ENCODE data around the gene CDKN2D. TPM values are rescaled to one million over a fixed set of nuclear protein-coding genes. Genes with fewer than 3 reads are reported as not detected.
"Not testable (repeated sequence)": the region's sequence is repeated elsewhere in the genome, so short reads cannot be mapped to it uniquely, and the experiment has no call there.

Gene CDKN2D
- total RNA-seq, 1 experiment from 2014 or later, result 4.4 TPM

- Mint-ChIP-seq H3K27ac (ENCODE audit: unreplicated experiment) (no peak overlapping the region), H3K4me1 (ENCODE audit: low read depth, unreplicated experiment) (no peaks in the 10 kb centered on the region), H3K36me3 (ENCODE audit: insufficient read depth, unreplicated experiment) (no peaks in the 10 kb centered on the region), H3K27me3 (ENCODE audit: unreplicated experiment) (peaks cover 31% of the 10 kb centered on the region), H3K9me3 (ENCODE audit: low read depth, unreplicated experiment) (no peaks in the 10 kb centered on the region), H3K4me3 (ENCODE audit: low read depth, unreplicated experiment) (no peak overlapping the region)
- BruUV-seq (replicated peaks), result no TSS peak
- no peak for DNase-seq
- CTCF ChIA-PET, result interaction anchor here (0.6 kb wide), 1 partner anchor 107 kb away, joined by 3 read pairs; no protein-coding TSS in a partner anchor
- intact Hi-C loops (cut with micrococcal nuclease; ENCODE audit: unreplicated experiment), result no loop called here
- no peak for TF ChIP-seq CTCF (IDR thresholded peaks at IDR 0.05; ENCODE audit: unreplicated experiment)
Measured at GRCh38 chr19:10537668-10538067, 31.1 kb downstream of the CDKN2D start.

GRCh38 chr19:10535613-10536012 is 33.2 kb downstream of the CDKN2D start:
- H3K27me3 Mint-ChIP-seq (ENCODE audit: unreplicated experiment), result peaks cover 27% of the 10 kb centered on the region
- TF ChIP-seq CTCF (IDR thresholded peaks at IDR 0.05; ENCODE audit: unreplicated experiment), result no peak
- BruUV-seq (replicated peaks), result no TSS peak
- H3K27ac Mint-ChIP-seq (ENCODE audit: unreplicated experiment), result no peak overlapping the region
- no peak for DNase-seq
- no peaks in the 10 kb centered on the region for H3K36me3 Mint-ChIP-seq (ENCODE audit: insufficient read depth, unreplicated experiment)
- intact Hi-C loops (cut with micrococcal nuclease; ENCODE audit: unreplicated experiment), result no loop called here
- H3K4me1 Mint-ChIP-seq (ENCODE audit: low read depth, unreplicated experiment), result no peaks in the 10 kb centered on the region
- no peak overlapping the region for H3K4me3 Mint-ChIP-seq (ENCODE audit: low read depth, unreplicated experiment)
- CTCF ChIA-PET, result no interaction called here
- H3K9me3 Mint-ChIP-seq (ENCODE audit: low read depth, unreplicated experiment), result no peaks in the 10 kb centered on the region

- intact Hi-C loops (cut with micrococcal nuclease; ENCODE audit: unreplicated experiment), result no loop called here
- Mint-ChIP-seq H3K4me1 (ENCODE audit: low read depth, unreplicated experiment) (no peaks in the 10 kb centered on the region), H3K4me3 (ENCODE audit: low read depth, unreplicated experiment) (no peak overlapping the region), H3K27me3 (ENCODE audit: unreplicated experiment) (peaks cover 13% of the 10 kb centered on the region), H3K27ac (ENCODE audit: unreplicated experiment) (no peak overlapping the region), H3K36me3 (ENCODE audit: insufficient read depth, unreplicated experiment) (no peaks in the 10 kb centered on the region), H3K9me3 (ENCODE audit: low read depth, unreplicated experiment) (no peaks in the 10 kb centered on the region)
- DNase-seq, result no peak
- CTCF ChIA-PET, result no interaction called here
- BruUV-seq (replicated peaks), result no TSS peak
- TF ChIP-seq CTCF (IDR thresholded peaks at IDR 0.05; ENCODE audit: unreplicated experiment), result no peak
Measured at GRCh38 chr19:10533646-10534386, 35.0 kb downstream of the CDKN2D start.

- intact Hi-C loops (cut with micrococcal nuclease; ENCODE audit: unreplicated experiment), result no loop called here
- BruUV-seq (replicated peaks), result no TSS peak
- Mint-ChIP-seq H3K36me3 (ENCODE audit: insufficient read depth, unreplicated experiment) (no peaks in the 10 kb centered on the region), H3K4me3 (ENCODE audit: low read depth, unreplicated experiment) (no peak overlapping the region), H3K27ac (ENCODE audit: unreplicated experiment) (no peak overlapping the region), H3K27me3 (ENCODE audit: unreplicated experiment) (peaks cover 13% of the 10 kb centered on the region), H3K9me3 (ENCODE audit: low read depth, unreplicated experiment) (no peaks in the 10 kb centered on the region), H3K4me1 (ENCODE audit: low read depth, unreplicated experiment) (no peaks in the 10 kb centered on the region)
- DNase-seq, result no peak
- TF ChIP-seq CTCF (IDR thresholded peaks at IDR 0.05; ENCODE audit: unreplicated experiment), result no peak
- CTCF ChIA-PET, result no interaction called here
Measured at GRCh38 chr19:10532457-10532856, 36.3 kb downstream of the CDKN2D start.

GRCh38 chr19:10526887-10527286 is 41.9 kb downstream of the CDKN2D start:
- BruUV-seq (replicated peaks); H3K27me3 Mint-ChIP-seq (ENCODE audit: unreplicated experiment); H3K4me3 Mint-ChIP-seq (ENCODE audit: low read depth, unreplicated experiment); H3K4me1 Mint-ChIP-seq (ENCODE audit: low read depth, unreplicated experiment); H3K9me3 Mint-ChIP-seq (ENCODE audit: low read depth, unreplicated experiment); H3K36me3 Mint-ChIP-seq (ENCODE audit: insufficient read depth, unreplicated experiment); CTCF ChIA-PET; DNase-seq; H3K27ac Mint-ChIP-seq (ENCODE audit: unreplicated experiment); intact Hi-C loops (cut with micrococcal nuclease; ENCODE audit: unreplicated experiment): not testable (repeated sequence)

All from Calu3 (cell line).